Measurements from ENCODE around the gene CREBRF. TPM values are rescaled to one million over a fixed set of nuclear protein-coding genes. Genes with fewer than 3 reads are reported as not detected.

The CREBRF gene
- total and polyA plus RNA-seq, 2 experiments from 2014 or later: 14.7 to 21.0 TPM

- no peaks in the 10 kb centered on the region for H3K36me3 ChIP-seq (replicated peaks; ENCODE audit: insufficient read depth, low read depth)
- H3K4me2 ChIP-seq: no peak overlapping the region
- no peaks in the 10 kb centered on the region for H3K9me2 ChIP-seq (replicated peaks; ENCODE audit: insufficient read depth)
- no peaks in the 10 kb centered on the region for H3K27me3 ChIP-seq
- no peak overlapping the region for H3K27ac ChIP-seq
- no peak overlapping the region for H3K4me3 ChIP-seq
- H2AFZ ChIP-seq: no peak overlapping the region
- peaks cover 24% of the 10 kb centered on the region for H4K20me1 ChIP-seq (ENCODE audit: insufficient read depth, poor library complexity, severe bottlenecking)
- no peaks in the 10 kb centered on the region for H3K9me3 ChIP-seq (ENCODE audit: low read depth)
- peaks cover 86% of the 10 kb centered on the region for H3K79me2 ChIP-seq
- TF ChIP-seq EZH2 (IDR thresholded peaks at IDR 0.05; ENCODE audit: borderline replicate concordance): no peak
- TF ChIP-seq CTCF (IDR thresholded peaks at IDR 0.05; ENCODE audit: poor library complexity): no peak
- no peak for TF ChIP-seq EZH2phosphoT487 (IDR thresholded peaks at IDR 0.05; ENCODE audit: low read depth, severe bottlenecking, unreplicated experiment)
- 100% methylated on average over 4 of the region's 4 CpGs for WGBS (ENCODE audit: low lambda C conversion rate, missing lambda C conversion rate)
- DNase-seq (ENCODE audit: low spot score): no peak
- peaks cover 8% of the 10 kb centered on the region for H3K4me1 ChIP-seq (ENCODE audit: insufficient read depth)
Measured at GRCh38 chr5:173018358-173018757, 37.8 kb upstream of the CREBRF start.

- H3K4me2 ChIP-seq: no peak overlapping the region
- no peak for TF ChIP-seq EZH2phosphoT487 (IDR thresholded peaks at IDR 0.05; ENCODE audit: low read depth, severe bottlenecking, unreplicated experiment)
- no peak for TF ChIP-seq EZH2 (IDR thresholded peaks at IDR 0.05; ENCODE audit: borderline replicate concordance)
- TF ChIP-seq CTCF (IDR thresholded peaks at IDR 0.05; ENCODE audit: poor library complexity): no peak
- no peak overlapping the region for H2AFZ ChIP-seq
- peaks cover 87% of the 10 kb centered on the region for H3K79me2 ChIP-seq
- WGBS (ENCODE audit: low lambda C conversion rate, missing lambda C conversion rate): 71% methylated on average over 5 of the region's 5 CpGs
- DNase-seq (ENCODE audit: low spot score): no peak
- H3K9me2 ChIP-seq (replicated peaks; ENCODE audit: insufficient read depth): no peaks in the 10 kb centered on the region
- H3K27me3 ChIP-seq: no peaks in the 10 kb centered on the region
- H4K20me1 ChIP-seq (ENCODE audit: insufficient read depth, poor library complexity, severe bottlenecking): peaks cover 21% of the 10 kb centered on the region
- H3K9me3 ChIP-seq (ENCODE audit: low read depth): no peaks in the 10 kb centered on the region
- peak overlapping the region; percentile 16 for H3K27ac ChIP-seq
- peaks cover 8% of the 10 kb centered on the region for H3K4me1 ChIP-seq (ENCODE audit: insufficient read depth)
- H3K36me3 ChIP-seq (replicated peaks; ENCODE audit: insufficient read depth, low read depth): no peaks in the 10 kb centered on the region
- H3K4me3 ChIP-seq: no peak overlapping the region
Measured at GRCh38 chr5:173020154-173020581, 36.0 kb upstream of the CREBRF start.

- no peaks in the 10 kb centered on the region for H3K27me3 ChIP-seq
- 83% methylated on average over 9 of the region's 9 CpGs for whole genome bisulfite sequencing (ENCODE audit: low lambda C conversion rate, missing lambda C conversion rate)
- H3K27ac ChIP-seq: peak overlapping the region; percentile 16
- H4K20me1 ChIP-seq (ENCODE audit: insufficient read depth, poor library complexity, severe bottlenecking): peaks cover 24% of the 10 kb centered on the region
- H3K4me2 ChIP-seq: no peak overlapping the region
- peaks cover 7% of the 10 kb centered on the region for H3K4me1 ChIP-seq (ENCODE audit: insufficient read depth)
- H3K36me3 ChIP-seq (replicated peaks; ENCODE audit: insufficient read depth, low read depth): no peaks in the 10 kb centered on the region
- no peaks in the 10 kb centered on the region for H3K9me2 ChIP-seq (replicated peaks; ENCODE audit: insufficient read depth)
- DNase-seq (ENCODE audit: low spot score): no peak
- no peaks in the 10 kb centered on the region for H3K9me3 ChIP-seq (ENCODE audit: low read depth)
- H3K4me3 ChIP-seq: no peak overlapping the region
- peaks cover 87% of the 10 kb centered on the region for H3K79me2 ChIP-seq
- H2AFZ ChIP-seq: no peak overlapping the region
- no peak for TF ChIP-seq EZH2 (IDR thresholded peaks at IDR 0.05; ENCODE audit: borderline replicate concordance)
- TF ChIP-seq EZH2phosphoT487 (IDR thresholded peaks at IDR 0.05; ENCODE audit: low read depth, severe bottlenecking, unreplicated experiment): no peak
- TF ChIP-seq CTCF (IDR thresholded peaks at IDR 0.05; ENCODE audit: poor library complexity): no peak
Measured at GRCh38 chr5:173020643-173021042, 35.5 kb upstream of the CREBRF start.

- Histone ChIP-seq H3K36me3 (replicated peaks; ENCODE audit: insufficient read depth, low read depth) (no peaks in the 10 kb centered on the region), H3K4me2 (no peak overlapping the region), H4K20me1 (ENCODE audit: insufficient read depth, poor library complexity, severe bottlenecking) (peaks cover 24% of the 10 kb centered on the region), H3K27me3 (no peaks in the 10 kb centered on the region), H3K4me1 (ENCODE audit: insufficient read depth) (peaks cover 7% of the 10 kb centered on the region), H3K79me2 (peaks cover 88% of the 10 kb centered on the region), H2AFZ (no peak overlapping the region), H3K9me3 (ENCODE audit: low read depth) (no peaks in the 10 kb centered on the region), H3K4me3 (no peak overlapping the region), H3K9me2 (replicated peaks; ENCODE audit: insufficient read depth) (no peaks in the 10 kb centered on the region), H3K27ac (no peak overlapping the region)
- DNase-seq (ENCODE audit: low spot score): no peak
- TF ChIP-seq EZH2 (IDR thresholded peaks at IDR 0.05; ENCODE audit: borderline replicate concordance) (no peak), CTCF (IDR thresholded peaks at IDR 0.05; ENCODE audit: poor library complexity) (no peak), EZH2phosphoT487 (IDR thresholded peaks at IDR 0.05; ENCODE audit: low read depth, severe bottlenecking, unreplicated experiment) (no peak)
- 86% methylated on average over 6 of the region's 6 CpGs for WGBS (ENCODE audit: low lambda C conversion rate, missing lambda C conversion rate)
Measured at GRCh38 chr5:173025651-173026050, 30.5 kb upstream of the CREBRF start.
